Neuron (in vitro differentiated cells): ENCODE data around the gene SIGLEC15.
"Not testable (repeated sequence)": the region's sequence is repeated elsewhere in the genome, so short reads cannot be mapped to it uniquely, and the experiment has no call there.

ENCODE experiments used
- H2AFZ ChIP-seq: one replicate; pipeline ENCODE4 v1.6.1; 2013; ENCODE audit warnings: low read depth, mild to moderate bottlenecking, inconsistent platforms, low read length, moderate library complexity
- H3K27me3 ChIP-seq: one replicate; pipeline ENCODE4 v1.6.1; 2013; ENCODE audit warnings: low read length; ENCODE audit not compliant: insufficient read depth
- H3K36me3 ChIP-seq: one replicate; pipeline ENCODE4 v1.6.1; 2013; ENCODE audit warnings: low read length; ENCODE audit not compliant: insufficient read depth
- H3K4me1 ChIP-seq: one replicate; pipeline ENCODE4 v1.6.1; 2013; ENCODE audit warnings: low read length; ENCODE audit not compliant: insufficient read depth
- H3K4me3 ChIP-seq: 2 replicates; pipeline ENCODE4 v1.5.1; 2013; ENCODE audit warnings: mild to moderate bottlenecking, low read length, moderate library complexity
- H3K9me3 ChIP-seq: one replicate; pipeline ENCODE4 v1.6.1; 2013; ENCODE audit warnings: low read length

SIGLEC15 gene

DNA sequence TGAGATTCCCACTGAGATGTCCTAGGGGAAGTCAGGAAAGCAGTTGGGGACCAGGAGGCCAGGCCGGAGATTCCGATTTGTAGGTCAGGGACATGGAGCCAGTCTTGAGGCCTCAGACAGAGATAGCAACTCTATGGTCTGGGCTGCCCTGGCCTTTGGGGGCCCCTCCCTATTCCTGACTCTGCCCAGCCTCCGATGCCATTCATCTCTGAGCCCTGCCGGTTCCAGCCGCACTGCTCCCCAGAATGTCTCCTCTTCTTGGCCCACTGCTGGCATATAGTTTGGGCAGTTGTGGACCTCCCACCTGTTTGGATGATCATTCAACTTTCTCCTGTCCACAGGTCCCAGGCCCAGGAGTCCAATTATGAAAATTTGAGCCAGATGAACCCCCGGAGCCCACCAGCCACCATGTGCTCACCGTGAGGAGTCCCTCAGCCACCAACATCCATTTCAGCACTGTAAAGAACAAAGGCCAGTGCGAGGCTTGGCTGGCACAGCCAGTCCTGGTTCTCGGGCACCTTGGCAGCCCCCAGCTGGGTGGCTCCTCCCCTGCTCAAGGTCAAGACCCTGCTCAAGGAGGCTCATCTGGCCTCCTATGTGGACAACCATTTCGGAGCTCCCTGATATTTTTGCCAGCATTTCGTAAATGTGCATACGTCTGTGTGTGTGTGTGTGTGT lies 16.4 kb downstream of the SIGLEC15 start:
- Histone ChIP-seq H3K4me1 (peaks cover 3% of the 10 kb centered on the region), H3K27me3 (peaks cover 17% of the 10 kb centered on the region), H3K36me3 (no peaks in the 10 kb centered on the region), H3K9me3 (no peaks in the 10 kb centered on the region), H2AFZ (no peak overlapping the region), H3K4me3 (no peak overlapping the region)

- H3K4me3 ChIP-seq, result no peak overlapping the region
- H3K9me3 ChIP-seq, result no peaks in the 10 kb centered on the region
- no peak overlapping the region for H2AFZ ChIP-seq
- no peaks in the 10 kb centered on the region for H3K36me3 ChIP-seq
- peaks cover 6% of the 10 kb centered on the region for H3K27me3 ChIP-seq
- no peaks in the 10 kb centered on the region for H3K4me1 ChIP-seq
These were observed 17.5 kb downstream of the SIGLEC15 start for GRCh38 chr18:45843019-45843418.

DNA sequence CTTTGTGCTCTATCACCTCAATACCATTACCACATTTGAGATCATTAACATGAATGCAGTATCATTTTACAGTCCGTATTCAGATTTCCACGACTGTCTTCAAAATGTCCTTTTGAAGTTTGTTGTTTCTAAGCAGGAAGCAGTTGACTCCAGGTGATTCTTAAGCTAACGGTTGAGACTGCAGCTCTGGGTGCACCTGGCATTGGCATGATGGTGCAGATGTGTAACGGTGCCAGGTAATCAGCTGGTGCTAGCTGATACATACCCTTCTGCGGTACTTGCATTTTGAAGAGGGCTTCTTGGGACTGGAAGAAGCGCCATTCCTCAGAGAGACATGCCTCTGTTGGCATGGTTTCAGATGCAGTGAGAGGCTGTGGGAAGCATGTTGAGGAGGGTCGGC lies 19.5 kb downstream of the SIGLEC15 start:
- Histone ChIP-seq H3K4me3 (no peak overlapping the region), H3K27me3 (no peaks in the 10 kb centered on the region), H2AFZ (no peak overlapping the region)

DNA sequence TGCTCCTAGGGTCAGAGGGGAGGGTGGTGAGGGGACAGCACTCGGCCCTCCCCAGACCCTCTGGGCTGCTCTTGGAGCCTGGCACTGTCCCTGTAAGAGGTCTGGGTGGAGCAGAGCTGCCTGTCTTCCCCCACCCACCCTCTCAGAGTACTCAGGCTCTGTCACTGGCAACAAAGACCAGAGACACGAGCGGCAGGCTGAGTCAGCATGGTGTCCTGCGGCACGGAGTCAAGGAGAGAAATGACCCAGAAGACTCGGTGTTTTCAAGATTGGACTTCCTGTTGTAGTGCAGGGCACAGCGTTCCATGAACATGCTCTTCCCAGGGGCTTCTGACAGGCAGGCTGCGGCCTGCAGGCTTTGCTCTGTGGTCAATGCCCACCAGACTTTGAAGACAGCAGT lies 19.9 kb downstream of the SIGLEC15 start:
- Histone ChIP-seq H2AFZ (no peak overlapping the region), H3K4me1 (no peaks in the 10 kb centered on the region), H3K9me3 (no peaks in the 10 kb centered on the region), H3K27me3 (no peaks in the 10 kb centered on the region), H3K36me3 (peaks cover 8% of the 10 kb centered on the region), H3K4me3 (no peak overlapping the region)

More for the DNA sequence above, 19.5 kb downstream of the SIGLEC15 start:
- peaks cover 4% of the 10 kb centered on the region for H3K36me3 ChIP-seq
- no peaks in the 10 kb centered on the region for H3K4me1 ChIP-seq
- no peaks in the 10 kb centered on the region for H3K9me3 ChIP-seq

GRCh38 chr18:45847119-45847518 lies 21.6 kb downstream of the SIGLEC15 start:
- H2AFZ ChIP-seq, result no peak overlapping the region
- H3K27me3 ChIP-seq, result no peaks in the 10 kb centered on the region
- H3K4me3 ChIP-seq, result no peak overlapping the region
- peaks cover 18% of the 10 kb centered on the region for H3K36me3 ChIP-seq
- H3K4me1 ChIP-seq, result no peaks in the 10 kb centered on the region
- no peaks in the 10 kb centered on the region for H3K9me3 ChIP-seq

DNA sequence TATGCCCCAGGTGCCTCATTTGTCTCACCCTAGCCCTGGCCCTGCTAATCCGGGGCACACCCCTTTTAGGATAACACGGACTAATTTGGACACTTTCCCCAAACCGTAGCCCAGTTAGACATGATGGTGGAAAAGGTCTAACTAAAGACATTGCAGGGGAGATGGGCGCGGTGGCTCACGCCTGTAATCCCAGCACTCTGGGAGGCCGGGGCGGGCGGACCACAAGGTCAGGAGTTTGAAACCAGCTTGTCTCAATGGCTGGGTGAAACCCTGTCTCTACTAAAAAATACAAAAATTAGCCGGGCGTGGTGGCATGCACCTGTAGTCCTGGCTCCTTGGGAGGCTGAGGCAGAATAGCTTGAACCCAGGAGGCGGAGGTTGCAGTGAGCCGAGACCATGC lies 23.2 kb downstream of the SIGLEC15 start:
- H3K4me3 ChIP-seq, H3K9me3 ChIP-seq, H3K4me1 ChIP-seq, H2AFZ ChIP-seq, H3K27me3 ChIP-seq: not testable (repeated sequence)
- peaks cover 28% of the 10 kb centered on the region for H3K36me3 ChIP-seq

DNA sequence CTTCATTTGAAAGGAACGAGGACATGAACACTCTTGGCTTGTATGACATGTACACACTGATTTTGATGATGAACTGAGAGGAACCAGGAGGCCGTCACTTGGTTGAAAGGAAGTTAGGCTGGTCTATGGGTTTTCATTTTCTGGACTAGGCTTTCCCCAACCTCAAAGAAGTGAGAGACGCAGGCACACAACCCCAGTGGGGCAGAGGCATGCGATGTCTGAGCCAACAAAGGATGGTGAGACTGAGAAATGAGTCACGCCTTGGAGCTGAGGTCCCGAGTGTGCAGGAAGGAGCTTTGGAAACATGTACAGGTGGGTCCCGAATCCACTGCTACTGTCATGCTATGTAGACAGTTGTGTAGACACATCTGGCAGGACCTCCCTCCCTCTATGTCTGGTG lies 24.1 kb downstream of the SIGLEC15 start:
- H3K4me3 ChIP-seq, result no peak overlapping the region
- H3K27me3 ChIP-seq, result no peaks in the 10 kb centered on the region
- no peaks in the 10 kb centered on the region for H3K9me3 ChIP-seq
- H3K4me1 ChIP-seq, result no peaks in the 10 kb centered on the region
- peaks cover 36% of the 10 kb centered on the region for H3K36me3 ChIP-seq
- H2AFZ ChIP-seq, result no peak overlapping the region

DNA sequence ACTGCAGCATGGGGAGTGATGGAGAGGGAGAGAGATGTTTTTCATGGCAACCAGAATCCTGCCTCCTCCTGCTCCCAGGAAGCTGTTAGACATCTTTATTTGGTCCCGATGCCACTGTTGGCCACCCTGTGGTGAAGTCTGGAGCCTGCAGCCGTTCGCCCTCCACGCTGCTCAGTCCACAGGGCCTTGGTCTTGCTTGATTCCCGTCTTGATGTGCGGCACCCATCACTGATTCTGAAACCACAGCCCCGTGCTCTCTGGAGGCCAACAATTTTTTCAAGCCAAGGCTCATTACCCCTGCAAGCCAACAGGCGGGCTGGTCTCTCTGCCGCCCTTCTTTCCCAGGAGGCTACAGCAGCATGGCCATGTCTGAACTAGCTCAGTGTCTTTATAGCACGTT lies 24.5 kb downstream of the SIGLEC15 start:
- no peak overlapping the region for H2AFZ ChIP-seq
- no peaks in the 10 kb centered on the region for H3K4me1 ChIP-seq
- no peak overlapping the region for H3K4me3 ChIP-seq
- H3K36me3 ChIP-seq, result peaks cover 41% of the 10 kb centered on the region
- no peaks in the 10 kb centered on the region for H3K27me3 ChIP-seq
- no peaks in the 10 kb centered on the region for H3K9me3 ChIP-seq

- peaks cover 53% of the 10 kb centered on the region for H3K36me3 ChIP-seq
These were observed 25.9 kb downstream of the SIGLEC15 start for GRCh38 chr18:45851161-45851925.

DNA sequence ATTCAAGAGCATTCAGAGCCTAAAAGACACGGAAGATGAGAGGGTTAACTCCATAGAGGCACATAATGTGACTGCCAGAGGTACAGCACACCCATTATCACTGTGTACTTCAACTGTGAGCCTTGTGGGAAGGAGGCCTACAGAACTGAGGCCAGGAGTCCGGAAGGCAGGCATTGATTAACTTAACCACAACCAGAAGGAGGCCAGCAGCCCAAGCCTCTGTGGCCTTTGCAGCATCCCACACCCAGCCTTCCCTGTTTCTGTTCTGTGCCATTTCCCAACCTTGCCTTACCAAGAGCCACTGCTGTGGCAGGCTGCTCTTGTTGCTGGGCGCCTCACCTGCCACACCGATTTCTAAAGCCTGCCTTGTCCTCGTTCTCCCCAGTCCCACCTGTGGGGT lies 27.2 kb downstream of the SIGLEC15 start:
- no peaks in the 10 kb centered on the region for H3K9me3 ChIP-seq
- no peak overlapping the region for H2AFZ ChIP-seq
- H3K4me3 ChIP-seq, result no peak overlapping the region
- no peaks in the 10 kb centered on the region for H3K4me1 ChIP-seq
- H3K27me3 ChIP-seq, result no peaks in the 10 kb centered on the region
- peaks cover 60% of the 10 kb centered on the region for H3K36me3 ChIP-seq

More at GRCh38 chr18:45851161-45851925, 25.9 kb downstream of the SIGLEC15 start:
- no peaks in the 10 kb centered on the region for H3K27me3 ChIP-seq
- H3K9me3 ChIP-seq, result no peaks in the 10 kb centered on the region
- no peaks in the 10 kb centered on the region for H3K4me1 ChIP-seq
- H3K4me3 ChIP-seq, result no peak overlapping the region
- H2AFZ ChIP-seq, result no peak overlapping the region

GRCh38 chr18:45854036-45854586 lies 28.6 kb downstream of the SIGLEC15 start:
- Histone ChIP-seq H3K27me3 (no peaks in the 10 kb centered on the region), H3K4me3 (no peak overlapping the region), H2AFZ (no peak overlapping the region), H3K36me3 (peaks cover 75% of the 10 kb centered on the region), H3K4me1 (no peaks in the 10 kb centered on the region), H3K9me3 (no peaks in the 10 kb centered on the region)

DNA sequence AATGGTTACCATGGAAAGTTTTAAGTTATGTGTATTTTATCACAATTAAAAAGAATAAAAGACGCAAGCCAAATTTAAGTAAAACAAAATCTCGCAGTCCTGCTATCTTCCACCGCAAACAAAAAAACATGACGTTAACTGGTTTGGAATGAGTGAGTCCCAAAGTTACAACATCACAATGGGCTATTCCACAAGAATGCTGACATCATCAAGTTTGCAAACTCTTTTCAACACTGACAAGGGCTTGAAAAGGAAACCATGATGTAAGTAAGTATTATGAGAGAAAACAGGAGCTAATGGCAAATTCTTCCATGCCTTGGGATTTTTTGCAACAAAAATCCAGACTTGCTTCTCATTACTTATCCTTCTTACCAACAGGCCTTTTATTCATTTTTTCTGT lies 31.1 kb downstream of the SIGLEC15 start:
- no peak overlapping the region for H3K4me3 ChIP-seq
- H3K36me3 ChIP-seq, result peaks cover 79% of the 10 kb centered on the region
- no peaks in the 10 kb centered on the region for H3K27me3 ChIP-seq
- H2AFZ ChIP-seq, result no peak overlapping the region
- H3K9me3 ChIP-seq, result no peaks in the 10 kb centered on the region
- no peaks in the 10 kb centered on the region for H3K4me1 ChIP-seq

GRCh38 chr18:45859334-45859733 lies 33.9 kb downstream of the SIGLEC15 start:
- no peaks in the 10 kb centered on the region for H3K4me1 ChIP-seq
- H2AFZ ChIP-seq, result no peak overlapping the region
- peaks cover 76% of the 10 kb centered on the region for H3K36me3 ChIP-seq
- peaks cover 3% of the 10 kb centered on the region for H3K9me3 ChIP-seq
- no peak overlapping the region for H3K4me3 ChIP-seq
- H3K27me3 ChIP-seq, result no peaks in the 10 kb centered on the region
